GM21576 (cell line): ENCODE results near the gene ME2.
"Not testable (repeated sequence)": the region's sequence is repeated elsewhere in the genome, so short reads cannot be mapped to it uniquely, and the experiment has no call there.

ENCODE experiments used
- ATAC-seq: cut with Tn5 transposase; IDR thresholded peaks from one replicate; pipeline ENCODE4 v1.9.1; 2021; ENCODE audit warnings: mild to moderate bottlenecking, moderate library complexity; ENCODE audit not compliant: unreplicated experiment

Gene ME2

GRCh38 chr18:50969448-50969847 lies 90.5 kb downstream of the ME2 start:
- no peak for ATAC-seq

GRCh38 chr18:50970006-50970405 lies 91.1 kb downstream of the ME2 start:
- ATAC-seq: no peak

GRCh38 chr18:50972404-50972803 lies 93.5 kb downstream of the ME2 start:
- not testable (repeated sequence) for ATAC-seq

- ATAC-seq: no peak
Observed at GRCh38 chr18:50973367-50974126, 94.6 kb downstream of the ME2 start.

GRCh38 chr18:50977037-50977760 lies 98.3 kb downstream of the ME2 start:
- no peak for ATAC-seq

GRCh38 chr18:50981381-50981780 lies 102.5 kb downstream of the ME2 start:
- no peak for ATAC-seq

GRCh38 chr18:50982086-50982801 lies 103.3 kb downstream of the ME2 start:
- no peak for ATAC-seq

GRCh38 chr18:50982802-50983179 lies 103.9 kb downstream of the ME2 start:
- ATAC-seq: no peak

- ATAC-seq: no peak
Observed at GRCh38 chr18:50986360-50987087, 107.6 kb downstream of the ME2 start.

- no peak for ATAC-seq
Observed at GRCh38 chr18:50987261-50987660, 108.3 kb downstream of the ME2 start.

- ATAC-seq: no peak
Observed at GRCh38 chr18:50989711-50990110, 110.8 kb downstream of the ME2 start.

GRCh38 chr18:50992351-50992762 lies 113.4 kb downstream of the ME2 start:
- ATAC-seq: no peak

- ATAC-seq: no peak
Observed at GRCh38 chr18:50994031-50994430, 115.1 kb downstream of the ME2 start.

- not testable (repeated sequence) for ATAC-seq
Observed at GRCh38 chr18:51003174-51003573, 124.3 kb downstream of the ME2 start.
